GM21619 (cell line): Measurements from ENCODE around the gene EIF3L.

ENCODE experiments used
- ATAC-seq: cut with Tn5 transposase; IDR thresholded peaks from one replicate; pipeline ENCODE4 v1.9.1; 2021; ENCODE audit not compliant: unreplicated experiment

Gene EIF3L

DNA sequence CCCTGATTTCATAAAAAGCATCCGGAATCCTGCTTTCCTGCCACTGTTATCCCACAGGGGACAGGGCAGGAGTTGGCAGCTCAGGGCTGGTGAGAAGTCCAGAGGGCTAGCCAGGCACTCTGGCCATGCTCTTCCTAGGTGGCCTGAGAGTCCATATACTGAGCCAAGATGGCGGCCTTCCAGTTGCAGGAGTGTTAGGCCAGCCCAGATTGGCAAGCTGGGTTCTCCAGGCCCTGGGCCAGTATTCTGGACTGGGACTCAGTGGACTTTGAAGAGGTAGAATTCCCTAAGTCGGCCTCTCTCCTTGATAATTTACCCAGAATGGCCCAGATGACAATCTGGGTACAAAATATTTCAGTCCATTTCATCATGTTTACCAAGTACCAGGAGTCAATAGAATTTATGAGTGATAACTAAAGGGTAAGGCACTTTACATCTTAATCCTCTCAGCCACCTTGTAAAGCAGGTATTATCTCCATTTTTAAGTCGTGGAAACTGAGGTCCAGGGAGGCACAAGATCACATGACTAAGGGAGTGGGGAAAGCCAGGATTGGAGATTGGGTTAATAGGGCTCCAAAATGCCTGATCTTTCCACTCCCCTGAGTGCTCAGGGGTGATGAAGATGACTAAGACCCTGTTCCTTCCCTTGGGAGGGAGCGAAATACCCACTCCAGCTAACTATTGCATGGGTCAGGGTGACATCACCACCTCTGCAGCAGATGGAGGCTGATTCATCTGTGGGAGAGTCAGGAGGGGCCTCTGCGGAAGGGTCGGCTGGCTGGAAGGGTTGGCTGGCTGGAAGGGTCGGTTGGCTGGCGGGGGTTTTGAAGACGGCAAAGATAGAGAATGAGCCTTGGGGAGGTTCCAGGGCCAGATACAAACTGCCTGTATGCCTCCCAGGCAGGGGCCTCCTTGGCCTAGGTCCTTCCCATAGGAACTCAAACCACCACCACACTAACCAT is 55.6 kb downstream of the EIF3L start:
- no peak for ATAC-seq

DNA sequence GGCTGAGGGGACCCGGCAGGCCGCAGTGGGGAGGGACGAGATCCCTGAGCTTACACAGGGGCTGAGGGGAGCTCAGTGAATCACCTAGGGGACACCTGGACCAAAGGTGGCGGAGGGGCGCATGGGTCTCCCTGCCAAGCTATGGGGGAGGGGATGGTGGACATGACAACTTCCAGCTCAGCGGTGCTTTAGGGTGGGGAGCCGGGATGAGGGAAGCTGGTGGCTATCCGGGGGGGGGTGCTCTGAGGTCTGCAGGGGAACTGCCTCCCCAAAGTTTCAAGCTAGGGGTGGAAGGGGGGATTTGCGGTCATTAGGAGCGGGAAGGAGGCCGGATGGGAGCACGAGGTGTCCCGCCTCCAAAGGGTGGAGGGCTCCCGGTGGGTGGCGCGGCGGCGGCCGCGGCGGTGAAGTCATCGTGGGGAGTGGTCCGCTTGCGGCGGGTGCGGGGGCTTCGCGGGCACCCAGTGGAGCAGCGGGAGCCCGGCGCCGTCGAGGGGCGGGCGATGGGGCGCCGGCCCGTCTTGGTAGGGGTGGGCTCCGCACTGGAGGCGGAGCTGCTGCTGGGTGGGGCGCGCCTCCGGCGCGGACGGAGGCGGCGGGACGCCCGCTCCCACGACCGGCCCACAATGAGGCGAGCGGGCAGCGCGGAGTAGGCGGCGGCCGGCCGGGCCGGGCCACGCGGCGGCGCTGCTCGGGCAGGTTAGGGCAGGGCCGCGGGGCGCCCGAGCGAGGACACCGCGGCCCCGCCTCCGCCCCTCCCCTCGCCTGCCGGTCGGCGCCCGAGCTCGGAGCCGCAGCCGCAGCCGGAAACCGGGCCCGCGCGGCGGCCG is 56.5 kb downstream of the EIF3L start, which contains the start of gene MICALL1:
MICALL1 (plus strand) TSS at position 764 of the 830 bp plus-strand sequence. CDS start 126 bp downstream, outside the sequence.
- ATAC-seq: peak; percentile 78

DNA sequence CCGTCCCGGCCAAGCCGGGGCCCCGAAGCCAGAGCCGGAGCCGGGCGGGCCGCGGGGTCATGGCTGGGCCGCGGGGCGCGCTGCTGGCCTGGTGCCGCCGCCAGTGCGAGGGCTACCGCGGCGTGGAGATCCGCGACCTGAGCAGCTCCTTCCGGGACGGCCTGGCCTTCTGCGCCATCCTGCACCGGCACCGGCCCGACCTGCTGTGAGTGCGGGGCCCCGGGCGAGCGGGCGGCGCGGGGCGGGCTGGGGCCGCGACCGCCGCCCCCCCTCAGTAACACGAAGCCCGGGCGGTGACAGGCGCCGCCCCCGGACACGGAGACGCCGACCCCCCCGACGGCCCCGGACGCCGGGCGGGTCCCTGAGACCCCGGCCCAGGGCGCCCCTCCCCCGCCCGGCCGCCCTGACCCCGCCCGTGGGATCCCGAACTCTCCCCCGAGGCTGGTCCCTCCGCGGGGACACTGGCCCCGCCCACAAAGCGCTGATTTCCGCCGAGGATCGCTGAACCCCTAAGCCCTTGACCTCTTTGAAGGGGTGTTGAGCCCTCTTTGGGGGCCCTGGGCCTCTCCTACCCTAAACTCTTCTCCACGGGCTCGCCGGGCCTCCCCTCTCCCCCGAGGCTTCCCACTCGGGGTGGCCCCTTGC is 57.3 kb downstream of the EIF3L start:
- ATAC-seq: no peak

DNA sequence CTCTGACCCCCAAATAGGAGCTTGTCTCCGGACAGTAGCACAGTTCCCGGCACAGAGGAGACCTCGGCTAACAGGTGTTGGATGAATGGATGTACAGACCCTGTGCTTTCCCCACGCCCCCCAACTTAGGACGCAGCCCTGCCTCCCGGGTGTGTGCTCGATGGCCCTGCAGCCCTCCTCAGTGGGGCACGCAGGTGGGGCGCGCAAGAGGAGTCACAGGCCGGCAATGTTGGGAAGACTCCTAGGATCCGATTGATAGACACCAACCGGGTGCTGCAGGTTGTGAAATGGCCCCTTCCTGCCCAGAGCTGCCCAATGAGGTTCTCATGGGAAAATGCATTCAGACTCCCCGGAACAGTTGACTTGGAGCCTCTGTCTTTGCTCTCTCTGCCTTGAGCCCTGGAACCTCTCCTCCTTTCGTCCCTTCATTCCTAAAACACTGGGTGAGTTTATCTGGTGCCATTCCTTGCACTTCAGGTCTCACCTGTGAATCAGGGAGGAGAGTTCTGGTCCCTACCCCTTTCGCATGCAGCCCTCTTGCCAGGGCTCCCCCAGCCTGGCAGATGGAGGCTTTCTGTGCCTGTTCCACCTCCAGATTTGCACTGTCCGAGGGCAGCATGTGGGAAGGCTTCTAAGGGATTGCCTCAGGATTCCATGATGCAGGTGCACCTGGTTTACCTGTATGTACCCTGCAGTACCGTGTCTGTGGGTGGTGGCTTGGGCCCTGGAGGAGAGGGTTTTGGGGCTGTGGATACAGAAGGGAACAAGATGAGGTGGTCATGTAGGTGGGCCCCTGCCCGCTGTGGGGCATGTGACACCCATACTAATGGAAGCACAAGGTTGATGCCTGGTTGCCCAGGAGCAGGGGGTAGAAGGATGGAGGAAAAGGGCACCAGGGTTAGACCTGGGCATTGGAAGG is 58.1 kb downstream of the EIF3L start:
- ATAC-seq: no peak

DNA sequence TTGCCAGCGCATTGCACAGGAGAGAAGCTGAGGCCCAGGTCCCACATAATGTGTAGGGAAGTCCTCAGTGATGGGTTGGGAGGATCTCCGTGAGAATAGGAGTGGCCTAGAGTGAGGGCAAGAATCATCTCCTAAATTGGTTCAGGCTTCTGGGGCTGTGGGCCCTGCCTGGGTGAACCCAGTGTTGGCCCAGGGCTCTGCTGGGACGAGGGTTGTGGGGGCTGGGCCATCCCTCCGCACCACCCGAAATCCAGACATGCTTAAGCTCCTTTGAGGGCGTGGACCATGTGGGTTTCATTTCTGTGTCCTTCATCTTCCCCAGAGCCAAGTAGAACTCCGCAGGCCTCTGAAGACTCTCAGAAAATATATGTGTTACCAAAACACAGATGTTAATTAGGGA is 60.5 kb downstream of the EIF3L start:
- ATAC-seq: no peak

DNA sequence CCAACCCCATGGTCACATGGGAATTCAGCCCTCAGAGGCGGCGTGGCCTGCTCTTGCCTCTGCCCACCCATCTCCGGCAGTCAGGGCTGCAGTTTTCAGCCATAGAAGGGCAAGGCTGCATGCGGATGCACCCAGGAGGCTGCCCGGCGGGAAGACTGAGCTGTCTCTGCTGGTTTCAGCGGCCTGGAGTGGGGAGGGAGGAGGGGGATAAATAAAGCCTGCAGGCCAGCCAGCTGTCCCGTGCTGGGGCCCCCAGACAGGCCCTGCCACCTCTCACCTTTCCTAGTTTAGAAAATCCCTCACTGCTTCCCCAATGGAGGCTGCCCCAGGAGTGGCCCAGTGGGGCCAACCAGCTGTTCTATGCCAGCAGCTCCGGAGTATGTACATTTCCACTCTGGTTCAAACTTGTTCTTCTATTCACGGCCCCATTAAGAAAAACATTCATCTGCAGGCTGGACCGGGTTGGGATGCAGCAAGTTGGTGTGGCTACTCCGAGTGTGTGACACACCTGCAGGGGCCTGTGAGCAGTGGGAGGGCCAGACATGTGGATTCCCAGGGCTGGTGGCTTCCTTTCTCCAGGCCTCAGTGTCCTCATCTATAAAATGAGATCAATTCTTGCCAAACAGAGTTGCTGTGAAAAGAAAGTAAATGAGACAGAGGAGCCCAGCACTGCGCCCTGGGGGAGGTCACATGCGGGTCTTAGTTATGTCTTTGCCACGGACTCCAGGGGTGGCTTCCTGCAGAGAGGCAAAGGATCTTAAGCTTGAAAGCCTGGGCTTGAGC is 61.9 kb downstream of the EIF3L start:
- no peak for ATAC-seq

DNA sequence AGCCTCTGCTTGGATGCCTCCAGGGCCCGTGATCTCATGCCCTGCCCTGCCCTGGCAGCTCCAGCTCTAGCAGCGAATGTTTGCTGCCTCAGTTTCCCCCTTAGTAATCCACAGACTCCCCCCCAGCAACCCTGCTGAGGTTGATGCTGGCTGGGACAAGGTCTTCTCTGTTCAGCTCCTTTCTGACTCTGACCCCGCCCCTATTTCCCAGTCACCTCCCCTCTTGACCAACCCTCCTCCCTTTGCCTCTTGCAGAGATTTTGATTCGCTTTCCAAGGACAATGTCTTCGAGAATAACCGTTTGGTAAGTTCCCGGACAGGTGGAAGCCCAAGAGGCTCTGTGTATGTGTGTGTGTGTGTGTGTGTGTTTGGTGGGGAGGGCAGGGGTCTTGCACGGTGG is 62.5 kb downstream of the EIF3L start:
- no peak for ATAC-seq

DNA sequence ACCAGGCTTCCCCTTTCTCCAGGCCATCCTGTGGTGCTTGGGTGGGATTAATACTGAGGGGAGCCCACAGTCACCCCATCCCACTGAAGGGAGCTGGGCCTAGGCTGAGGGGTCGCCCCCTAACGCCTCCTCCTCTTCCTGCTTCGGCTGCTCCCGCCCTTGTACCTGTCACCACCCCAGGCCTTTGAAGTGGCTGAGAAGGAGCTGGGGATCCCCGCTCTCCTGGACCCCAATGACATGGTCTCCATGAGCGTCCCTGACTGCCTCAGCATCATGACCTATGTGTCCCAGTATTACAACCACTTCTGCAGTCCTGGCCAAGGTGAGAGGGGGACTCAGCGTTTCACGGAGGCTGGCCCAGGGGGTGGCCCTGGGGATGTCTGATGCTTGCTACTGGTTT is 63.0 kb downstream of the EIF3L start:
- ATAC-seq: no peak

DNA sequence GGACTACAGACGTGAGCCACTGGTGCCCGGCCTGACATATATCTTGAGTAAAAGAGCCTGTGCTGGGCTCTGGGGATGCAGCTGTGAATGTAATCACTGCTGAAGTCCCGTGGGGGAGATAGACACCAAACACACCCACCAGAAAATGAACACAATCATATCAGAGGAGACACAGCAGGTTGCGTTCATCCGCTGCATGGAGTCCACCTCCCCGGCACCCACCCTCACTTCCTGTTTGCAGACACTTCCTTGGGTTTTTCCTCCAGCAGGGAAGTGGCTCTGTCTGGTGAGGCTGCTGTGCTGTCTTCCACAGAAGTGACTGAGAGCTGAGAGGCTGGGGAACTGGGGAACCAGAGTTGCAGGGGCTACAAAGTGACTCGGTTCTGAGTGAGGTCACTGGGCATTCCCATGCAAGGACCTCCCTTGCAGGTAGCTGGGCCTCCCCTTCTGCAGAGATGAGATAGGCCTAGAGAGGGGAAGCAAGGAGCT is 64.1 kb downstream of the EIF3L start:
- no peak for ATAC-seq

DNA sequence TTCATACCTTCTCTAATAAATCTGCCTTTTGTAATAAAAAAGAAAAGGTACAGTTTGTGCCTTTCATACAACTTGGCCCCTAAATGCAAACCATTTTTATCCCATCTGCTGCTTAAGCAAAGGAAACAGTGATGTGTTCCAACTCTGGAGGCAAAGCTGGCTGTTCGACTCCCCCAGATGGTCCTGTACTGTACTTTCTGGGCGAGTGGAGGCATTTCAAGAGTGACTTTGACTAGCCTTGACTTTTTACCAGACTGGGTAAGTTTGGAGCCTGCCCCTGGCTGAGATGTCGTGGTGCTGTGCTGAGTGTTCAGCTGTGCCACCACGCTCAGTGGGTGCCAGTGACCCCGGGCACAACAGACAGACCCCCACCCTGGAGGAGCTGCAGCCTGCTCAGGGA is 67.1 kb downstream of the EIF3L start:
- no peak for ATAC-seq

DNA sequence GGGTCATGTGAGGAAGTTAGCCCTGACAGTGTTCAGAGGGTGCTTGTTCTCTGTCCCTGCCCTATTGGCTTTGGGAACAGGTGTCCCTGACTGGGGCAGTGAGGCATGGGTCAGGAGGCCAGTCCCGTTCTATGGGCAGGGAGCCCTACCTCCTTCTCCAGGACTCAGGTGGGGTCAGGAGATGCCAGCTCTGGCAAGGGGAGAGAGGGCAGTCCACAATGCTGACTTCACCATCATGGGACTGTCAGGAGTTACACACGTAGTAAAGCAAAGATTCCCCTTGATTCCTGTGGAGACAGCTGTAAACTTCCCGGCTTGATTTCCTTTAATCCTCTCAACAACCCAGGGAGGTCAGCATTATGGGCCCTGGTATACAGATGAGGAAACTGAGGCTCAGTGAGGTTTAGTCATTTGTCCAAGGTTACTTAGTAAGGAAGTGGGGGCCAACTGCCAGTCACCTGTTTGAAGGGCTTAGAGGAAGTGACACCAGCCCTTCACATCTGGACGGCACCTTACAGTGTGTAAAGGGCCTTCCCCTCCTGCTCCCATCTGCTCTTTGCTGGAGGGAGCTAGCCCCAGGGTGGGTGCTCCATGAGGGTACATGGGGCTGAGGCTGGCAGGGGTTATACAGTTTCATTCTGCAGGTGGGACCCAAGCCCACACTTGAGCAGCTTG is 68.8 kb downstream of the EIF3L start:
- ATAC-seq: no peak

DNA sequence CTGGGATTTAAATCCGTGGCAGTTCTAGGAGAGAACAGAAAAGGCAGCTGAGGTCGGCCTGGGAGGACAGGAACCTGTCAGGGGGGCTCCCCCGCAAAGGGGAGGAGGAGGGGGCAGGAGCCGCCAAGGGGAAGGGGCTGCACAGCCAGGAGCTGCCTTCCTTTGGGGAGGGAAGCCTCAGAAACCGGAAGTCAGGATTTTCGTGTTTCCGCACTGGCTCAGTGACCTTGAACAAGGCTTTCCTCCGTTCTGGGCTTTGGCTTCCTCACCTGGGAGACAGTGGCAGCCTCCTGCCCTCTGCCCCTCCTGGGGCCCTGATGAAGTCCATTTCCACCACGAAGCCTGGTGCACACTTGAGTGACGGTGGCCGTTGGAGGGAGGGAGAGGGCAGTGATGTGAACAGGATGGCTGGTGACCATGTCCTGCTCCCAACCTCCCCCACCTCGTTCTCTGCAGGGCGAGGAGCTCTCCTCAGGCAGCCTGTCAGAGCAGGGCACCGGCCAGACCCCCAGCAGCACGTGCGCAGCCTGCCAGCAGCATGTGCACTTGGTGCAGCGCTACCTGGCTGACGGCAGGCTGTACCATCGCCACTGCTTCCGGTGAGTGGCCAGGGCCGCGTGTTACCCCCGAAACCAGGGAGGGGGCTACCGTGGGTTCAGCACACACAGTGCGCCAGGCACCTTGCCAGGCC is 69.5 kb downstream of the EIF3L start:
- ATAC-seq: no peak

DNA sequence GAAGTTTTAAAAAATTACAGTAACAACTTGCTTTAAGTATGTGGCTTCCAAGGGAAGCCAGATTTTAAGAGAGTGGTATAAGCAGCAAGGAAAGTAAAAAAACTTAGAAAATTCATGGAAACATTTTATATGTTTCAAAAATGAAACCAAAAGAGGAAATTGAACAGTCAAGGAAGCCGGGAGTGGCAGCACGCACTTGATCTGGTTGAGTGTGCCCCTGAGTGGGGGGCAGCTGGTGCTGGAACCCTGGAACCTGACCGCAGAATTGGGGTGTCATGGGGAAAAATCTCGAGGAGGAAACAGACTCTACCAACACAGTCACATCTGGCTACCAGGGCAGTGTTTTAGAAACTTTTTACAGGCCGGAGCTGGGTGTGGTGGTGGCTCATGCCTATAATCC is 70.9 kb downstream of the EIF3L start:
- ATAC-seq: no peak

DNA sequence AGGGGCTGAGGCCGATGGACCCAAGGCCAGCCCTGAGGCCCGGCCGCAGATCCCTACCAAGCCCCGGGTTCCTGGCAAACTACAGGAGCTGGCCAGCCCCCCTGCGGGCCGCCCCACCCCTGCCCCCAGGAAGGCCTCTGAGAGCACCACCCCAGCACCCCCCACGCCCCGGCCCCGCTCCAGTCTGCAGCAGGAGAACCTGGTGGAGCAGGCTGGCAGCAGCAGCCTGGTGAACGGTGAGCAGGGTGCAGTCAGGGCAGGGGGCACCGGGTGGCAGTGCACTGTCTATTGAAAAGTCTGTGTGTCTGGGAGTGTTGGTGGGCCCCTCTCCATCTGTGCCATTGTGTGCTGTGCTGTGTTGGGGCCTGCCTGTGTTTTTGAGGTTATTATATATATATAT is 73.0 kb downstream of the EIF3L start:
- ATAC-seq: no peak

DNA sequence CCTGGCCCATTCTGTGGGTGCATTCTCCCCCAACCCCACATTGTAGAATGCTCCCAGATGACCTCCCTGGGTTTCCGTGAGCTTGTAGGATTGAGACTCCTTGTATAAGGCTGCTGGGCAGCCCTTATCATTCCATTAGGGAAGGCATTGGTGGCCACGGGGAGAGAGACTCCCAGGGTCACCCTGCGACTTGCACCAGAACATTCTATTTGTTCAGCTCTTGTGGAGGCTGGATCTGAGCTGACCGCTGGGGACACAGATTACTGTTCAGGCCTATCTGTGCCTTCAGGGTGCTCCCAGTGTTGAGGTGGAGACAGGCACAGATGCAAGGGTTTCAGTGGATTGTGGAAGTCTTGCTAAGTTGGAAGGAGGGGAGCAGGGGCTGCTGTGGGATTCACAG is 74.7 kb downstream of the EIF3L start:
- ATAC-seq: no peak

DNA sequence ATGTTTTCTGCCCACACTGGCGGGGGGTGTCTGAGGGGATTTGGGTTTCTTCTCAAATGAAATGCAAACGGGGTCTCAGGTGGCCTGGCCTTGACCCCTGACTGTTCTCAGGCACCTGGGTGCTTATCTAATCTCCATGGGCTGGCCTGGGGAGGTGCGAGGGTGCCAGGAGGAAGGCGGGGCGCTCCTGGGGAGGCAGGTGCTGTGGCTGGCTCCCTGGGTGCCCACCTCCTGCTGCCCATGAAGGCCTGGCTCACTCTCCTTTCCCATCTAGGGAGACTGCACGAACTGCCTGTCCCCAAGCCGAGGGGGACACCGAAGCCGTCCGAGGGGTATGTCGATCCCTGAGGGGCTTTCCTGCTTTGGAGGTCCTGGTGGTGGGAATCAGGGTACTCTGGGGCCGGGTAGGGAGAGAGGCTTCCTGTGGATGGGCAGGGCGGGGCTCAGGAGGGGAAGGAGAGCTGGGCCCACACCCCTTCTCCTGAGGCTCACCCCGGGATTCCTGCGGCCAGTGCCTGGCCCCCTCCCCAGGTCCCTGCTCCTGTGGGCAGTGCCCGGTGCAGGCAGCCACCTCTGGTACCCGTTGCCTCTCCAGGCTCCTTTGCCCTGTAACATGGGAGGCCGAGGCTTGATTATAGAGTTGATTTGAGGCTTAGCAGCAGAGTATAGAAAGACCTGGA is 75.3 kb downstream of the EIF3L start:
- no peak for ATAC-seq

DNA sequence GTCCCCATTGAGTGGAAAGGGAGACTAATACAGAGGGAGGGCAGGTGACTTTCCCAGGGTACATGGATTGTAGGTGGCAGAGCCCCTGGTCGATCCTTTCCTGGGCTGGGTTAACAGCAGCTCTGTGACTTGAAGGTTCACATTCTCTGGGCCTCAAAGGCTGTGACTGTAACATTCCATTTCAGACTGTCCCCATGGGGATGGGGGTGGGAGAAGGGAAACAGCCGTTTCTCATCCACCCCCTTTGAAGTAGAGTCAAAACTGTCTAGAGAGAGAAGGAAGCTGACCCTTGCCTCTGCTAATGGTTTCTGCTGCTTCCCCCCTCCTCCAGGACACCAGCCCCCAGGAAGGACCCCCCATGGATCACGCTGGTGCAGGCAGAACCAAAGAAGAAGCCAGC is 76.1 kb downstream of the EIF3L start:
- ATAC-seq: no peak

DNA sequence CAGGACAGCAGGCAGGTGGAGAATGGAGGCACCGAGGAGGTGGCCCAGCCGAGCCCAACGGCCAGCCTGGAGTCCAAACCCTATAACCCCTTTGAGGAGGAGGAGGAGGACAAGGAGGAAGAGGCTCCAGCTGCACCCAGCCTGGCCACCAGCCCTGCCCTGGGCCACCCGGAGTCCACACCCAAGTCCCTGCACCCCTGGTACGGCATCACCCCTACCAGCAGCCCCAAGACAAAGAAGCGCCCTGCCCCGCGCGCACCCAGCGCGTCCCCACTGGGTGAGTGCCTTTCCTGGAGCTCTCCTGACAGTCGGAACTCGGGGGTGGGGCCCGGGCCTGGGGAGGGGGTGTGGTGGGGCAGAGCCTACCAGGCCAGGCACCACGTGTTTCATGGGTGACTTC is 76.5 kb downstream of the EIF3L start:
- no peak for ATAC-seq
